ENCODE data around the gene NEDD4L.

DNA sequence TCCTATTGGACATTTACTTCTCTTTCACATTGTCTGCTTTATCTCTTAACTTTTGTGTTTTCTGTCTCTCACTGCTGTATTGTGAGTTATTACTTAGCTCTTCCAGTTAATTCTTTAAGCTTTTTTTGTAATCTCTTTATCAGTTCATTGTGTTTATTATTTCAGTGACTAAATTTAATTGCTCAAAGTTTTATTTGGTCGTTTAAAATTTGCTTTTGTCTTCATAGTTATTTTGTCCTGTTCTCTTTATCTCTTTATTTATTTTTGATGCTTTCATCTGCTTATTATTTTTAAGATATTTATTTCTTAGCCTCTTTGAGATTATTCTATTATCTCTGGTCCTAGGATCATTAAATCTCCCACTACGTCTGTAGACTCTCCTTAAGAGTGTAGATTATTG, 316.3 kb downstream of the NEDD4L start:
- TF ChIP-seq, protein P1, sequence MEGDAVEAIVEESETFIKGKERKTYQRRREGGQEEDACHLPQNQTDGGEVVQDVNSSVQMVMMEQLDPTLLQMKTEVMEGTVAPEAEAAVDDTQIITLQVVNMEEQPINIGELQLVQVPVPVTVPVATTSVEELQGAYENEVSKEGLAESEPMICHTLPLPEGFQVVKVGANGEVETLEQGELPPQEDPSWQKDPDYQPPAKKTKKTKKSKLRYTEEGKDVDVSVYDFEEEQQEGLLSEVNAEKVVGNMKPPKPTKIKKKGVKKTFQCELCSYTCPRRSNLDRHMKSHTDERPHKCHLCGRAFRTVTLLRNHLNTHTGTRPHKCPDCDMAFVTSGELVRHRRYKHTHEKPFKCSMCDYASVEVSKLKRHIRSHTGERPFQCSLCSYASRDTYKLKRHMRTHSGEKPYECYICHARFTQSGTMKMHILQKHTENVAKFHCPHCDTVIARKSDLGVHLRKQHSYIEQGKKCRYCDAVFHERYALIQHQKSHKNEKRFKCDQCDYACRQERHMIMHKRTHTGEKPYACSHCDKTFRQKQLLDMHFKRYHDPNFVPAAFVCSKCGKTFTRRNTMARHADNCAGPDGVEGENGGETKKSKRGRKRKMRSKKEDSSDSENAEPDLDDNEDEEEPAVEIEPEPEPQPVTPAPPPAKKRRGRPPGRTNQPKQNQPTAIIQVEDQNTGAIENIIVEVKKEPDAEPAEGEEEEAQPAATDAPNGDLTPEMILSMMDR (IDR thresholded peaks at IDR 0.05) = no peak
- TF ChIP-seq SIN3A (IDR thresholded peaks at IDR 0.05; ENCODE audit: borderline replicate concordance, insufficient read depth, low read depth, low read length) = no peak
- TF ChIP-seq POLR2AphosphoS5 (IDR thresholded peaks at IDR 0.05; ENCODE audit: low read depth, low read length) = no peak
